ENCODE data around the gene SORCS2.

- no peak for TF ChIP-seq POLR2A (IDR thresholded peaks at IDR 0.05)
- no peak for TF ChIP-seq CTCF (IDR thresholded peaks at IDR 0.05)
- TF ChIP-seq POLR2AphosphoS5 (IDR thresholded peaks at IDR 0.05) = no peak
Measured at GRCh38 chr4:7618361-7618760, 426.0 kb downstream of the SORCS2 start.

Measured in prostate gland (tissue), 2 donors.